Stimulated activated CD4-positive, alpha-beta T cell treated with anti-CD3 and anti-CD28 coated beads, Interleukin-12 subunit alpha, Interleukin-12 subunit beta, amount 100 ng/mL, for 24 hours (primary cell): ENCODE measurements around the gene GMPR.
A peak's percentile ranks its signal among the peaks of the same experiment; 100 is the strongest.

Experiments
- DNase-seq, 2 experiments: peaks; one replicate each; pipeline ENCODE4 v3.0.0-alpha.2; 2020; ENCODE audit warnings: low read depth in 2 of 2

Gene GMPR

DNA sequence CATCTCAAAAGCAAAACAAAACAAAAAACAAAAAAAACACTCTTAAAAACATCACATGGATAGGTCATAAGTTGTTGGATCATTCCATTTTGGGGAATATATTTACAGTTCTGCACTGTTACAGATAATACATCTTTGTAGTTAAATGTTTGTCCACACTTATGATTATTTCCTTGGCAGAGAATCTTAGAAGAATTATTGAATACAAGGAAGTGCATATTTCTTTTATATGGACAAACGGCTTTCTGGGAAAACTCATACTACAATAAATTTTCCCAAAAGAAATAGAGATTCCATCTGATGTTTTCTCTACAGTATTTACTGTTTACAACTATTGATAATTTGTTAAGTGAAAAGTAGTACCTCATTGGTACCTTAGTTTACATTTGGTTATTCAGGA lies 33.8 kb downstream of the GMPR start:
- no peak for DNase-seq

- no peak for DNase-seq
These were observed 34.9 kb downstream of the GMPR start for GRCh38 chr6:16273256-16273655.

- no peak for DNase-seq
These were observed 36.1 kb downstream of the GMPR start for GRCh38 chr6:16274483-16274882.

- DNase-seq = no peak
These were observed 36.6 kb downstream of the GMPR start for GRCh38 chr6:16274885-16275589.

DNA sequence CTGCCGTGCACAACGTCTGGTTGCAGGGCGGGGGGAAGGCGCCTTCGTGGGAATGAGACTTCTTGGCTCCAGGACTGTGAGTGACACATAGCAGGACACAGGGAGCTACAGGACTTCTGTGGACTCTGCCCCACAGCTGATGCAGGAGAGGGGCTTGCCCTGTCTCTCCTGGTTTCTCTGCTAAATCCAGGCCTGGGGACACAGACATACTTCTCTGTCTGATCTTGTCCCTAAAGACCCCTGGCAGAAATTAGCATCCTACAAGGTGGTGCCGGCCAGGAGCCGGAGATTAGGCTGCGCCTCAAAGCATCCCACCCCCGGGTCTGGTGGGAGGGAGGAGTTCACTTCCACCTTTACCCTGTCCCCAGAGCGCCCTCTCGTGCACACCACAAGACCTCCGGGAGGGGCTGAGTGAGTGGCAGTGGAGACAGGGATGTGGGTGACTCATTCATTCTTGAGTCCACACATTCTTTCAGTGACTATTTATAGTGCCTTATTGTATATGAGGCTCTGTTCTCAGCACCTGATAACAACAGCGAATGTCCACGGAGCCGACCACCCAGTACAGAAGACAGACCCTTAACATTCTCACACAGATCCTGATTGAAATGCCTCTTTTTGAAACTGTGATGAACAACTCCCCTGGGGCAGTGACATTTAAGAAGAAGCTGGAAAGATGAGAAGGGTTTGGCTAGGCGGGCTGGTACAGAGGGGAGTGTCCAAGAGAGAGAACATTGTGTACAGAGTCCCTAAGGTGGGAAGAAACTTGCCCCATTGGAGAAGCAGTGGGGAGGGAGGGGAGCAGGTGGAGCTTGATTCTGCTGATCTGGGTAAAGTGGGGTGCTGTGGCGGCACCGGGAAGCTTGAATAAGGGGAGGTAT lies 39.0 kb downstream of the GMPR start:
- no peak for DNase-seq

GRCh38 chr6:16278048-16278724 lies 39.8 kb downstream of the GMPR start:
- DNase-seq = no peak

- DNase-seq = no peak
These were observed 40.4 kb downstream of the GMPR start for GRCh38 chr6:16278750-16279149.

GRCh38 chr6:16279243-16279642 lies 40.9 kb downstream of the GMPR start:
- no peak for DNase-seq

GRCh38 chr6:16282370-16282769 lies 44.0 kb downstream of the GMPR start:
- DNase-seq = no peak

DNA sequence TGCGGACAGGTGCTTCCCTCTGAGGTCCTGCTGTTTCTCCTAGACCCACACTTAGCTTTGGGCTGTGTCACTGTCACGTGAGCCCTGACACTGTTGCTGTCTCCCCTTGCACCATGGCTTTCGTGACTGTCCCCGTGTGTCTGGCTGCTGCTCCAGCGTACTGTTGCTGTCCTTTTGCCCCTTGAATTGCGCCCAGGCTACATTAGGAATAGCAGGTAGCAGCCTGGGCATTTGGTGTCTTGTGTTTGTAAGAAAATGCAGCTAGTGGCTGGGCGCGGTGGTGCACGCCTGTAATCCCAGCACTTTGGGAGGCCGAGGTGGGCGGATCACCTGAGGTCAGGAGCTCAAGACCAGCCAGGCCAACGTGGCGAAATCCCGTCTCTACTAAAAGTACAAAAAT lies 46.1 kb downstream of the GMPR start:
- DNase-seq = no peak

DNA sequence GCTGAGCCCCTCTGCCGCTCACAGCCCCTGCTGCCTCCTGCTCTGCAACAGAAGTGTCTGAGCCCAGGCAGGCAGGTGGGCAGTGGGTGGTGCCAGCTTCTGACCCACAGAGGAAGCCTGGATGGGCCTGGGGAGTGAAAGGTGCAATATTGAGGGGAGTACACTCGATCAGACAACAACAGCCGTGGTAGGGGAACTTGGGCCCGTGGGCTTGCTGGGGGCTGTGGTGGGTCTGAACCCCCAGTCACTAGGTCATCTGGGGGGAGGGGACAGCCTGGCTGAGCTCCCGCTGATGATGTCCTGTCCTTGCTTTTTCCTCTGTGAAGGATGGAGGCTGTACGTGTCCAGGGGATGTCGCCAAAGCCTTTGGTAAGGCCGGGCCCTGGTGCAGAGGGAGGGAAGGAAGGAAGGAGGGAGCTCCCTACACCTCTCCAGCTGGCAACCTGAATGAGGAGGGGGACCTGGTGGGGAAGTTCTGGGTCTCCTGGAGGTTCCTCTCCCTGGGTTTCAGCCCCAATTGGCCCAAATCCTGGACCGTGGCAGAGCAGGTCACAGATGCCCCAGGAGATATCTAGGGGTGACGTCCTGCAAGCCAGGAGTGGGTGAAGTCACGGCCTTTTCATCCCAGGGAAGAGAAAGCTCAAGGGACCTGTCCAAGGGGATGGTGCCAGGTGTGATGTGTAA lies 47.2 kb downstream of the GMPR start:
- DNase-seq = no peak

- peak in 1 of 2 experiments; percentile 19 for DNase-seq
These were observed 47.8 kb downstream of the GMPR start for GRCh38 chr6:16286151-16286522.

DNA sequence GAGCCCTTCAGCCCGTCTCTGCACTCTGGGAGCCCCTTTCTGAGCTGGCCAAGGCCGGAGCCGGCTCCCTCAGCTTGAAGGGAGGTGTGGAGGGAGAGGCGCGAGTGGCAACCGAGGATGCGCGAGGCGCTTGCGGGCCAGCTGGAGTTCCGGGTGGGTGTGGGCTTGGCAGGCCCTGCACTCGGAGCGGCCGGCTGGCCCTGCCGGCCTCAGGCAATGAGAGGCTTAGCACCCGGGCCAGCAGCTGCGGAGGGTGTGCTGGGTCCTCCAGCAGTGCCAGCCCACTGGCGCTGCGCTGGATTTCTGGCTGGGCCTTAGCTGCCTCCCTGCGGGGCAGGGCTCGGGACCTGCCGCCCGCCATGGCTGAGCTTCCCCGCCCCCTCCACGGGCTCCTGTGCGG lies 49.8 kb downstream of the GMPR start:
- no peak for DNase-seq

- DNase-seq = no peak
These were observed 53.4 kb downstream of the GMPR start for GRCh38 chr6:16291739-16292138.

GRCh38 chr6:16292432-16292831 lies 54.0 kb downstream of the GMPR start:
- no peak for DNase-seq

GRCh38 chr6:16292942-16293341 lies 54.6 kb downstream of the GMPR start:
- DNase-seq = no peak

DNA sequence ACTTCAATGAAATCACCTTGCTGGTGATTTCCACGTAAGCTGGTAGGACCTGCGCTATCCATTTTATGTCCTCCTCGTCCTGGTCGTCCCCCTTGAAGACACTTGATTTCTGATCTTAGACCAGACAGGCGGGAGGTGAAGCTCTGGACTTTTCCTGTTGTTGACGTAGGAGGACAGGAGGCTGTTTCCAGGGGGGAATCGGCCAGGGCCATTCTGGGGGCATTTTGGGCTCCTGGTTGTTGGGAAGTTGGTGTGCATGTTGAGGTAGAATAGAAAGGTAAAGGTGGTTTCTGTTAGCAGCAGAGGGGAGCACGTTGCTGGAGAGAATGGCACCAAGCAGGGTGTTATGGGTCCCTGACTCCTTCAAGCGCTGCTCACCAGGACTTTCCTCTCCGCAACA lies 56.0 kb downstream of the GMPR start:
- DNase-seq = no peak

DNA sequence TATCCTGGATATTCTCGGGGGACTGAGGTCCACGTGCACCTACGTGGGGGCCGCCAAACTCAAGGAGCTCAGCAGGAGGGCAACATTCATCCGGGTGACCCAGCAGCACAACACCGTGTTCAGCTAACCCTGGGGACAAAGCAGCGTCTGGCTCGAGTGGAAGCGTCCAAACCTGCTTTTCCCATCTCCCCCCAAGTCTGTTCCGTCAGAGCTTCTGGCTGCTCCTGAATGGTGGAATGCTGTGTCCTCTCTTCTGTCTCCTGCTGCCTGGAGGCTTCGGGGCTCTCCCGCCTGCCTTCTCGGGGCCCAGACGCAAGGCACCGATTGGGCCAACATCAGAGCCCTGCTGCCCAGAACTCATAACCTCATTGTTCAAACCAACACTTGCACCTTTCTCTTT lies 56.7 kb downstream of the GMPR start:
- DNase-seq = no peak

DNA sequence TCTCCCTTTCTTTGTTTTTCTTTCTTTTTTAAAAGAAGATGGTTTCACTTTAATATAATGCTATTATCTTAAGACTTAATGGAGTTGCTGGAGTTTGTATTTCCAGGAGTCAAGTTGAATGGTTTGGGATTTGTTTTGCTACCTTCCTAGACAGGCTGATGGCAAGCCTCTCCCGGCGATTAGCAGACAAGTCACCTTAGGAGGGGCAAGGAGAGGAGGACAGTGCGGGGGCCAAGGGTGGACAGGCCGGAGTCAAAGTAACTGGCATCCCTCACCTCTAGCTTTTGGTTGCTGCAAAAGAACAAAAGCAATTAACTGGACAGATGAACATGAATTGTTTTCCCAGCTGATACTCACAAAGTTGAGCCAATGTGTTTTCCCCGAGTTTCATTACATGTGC lies 57.1 kb downstream of the GMPR start:
- no peak for DNase-seq

DNA sequence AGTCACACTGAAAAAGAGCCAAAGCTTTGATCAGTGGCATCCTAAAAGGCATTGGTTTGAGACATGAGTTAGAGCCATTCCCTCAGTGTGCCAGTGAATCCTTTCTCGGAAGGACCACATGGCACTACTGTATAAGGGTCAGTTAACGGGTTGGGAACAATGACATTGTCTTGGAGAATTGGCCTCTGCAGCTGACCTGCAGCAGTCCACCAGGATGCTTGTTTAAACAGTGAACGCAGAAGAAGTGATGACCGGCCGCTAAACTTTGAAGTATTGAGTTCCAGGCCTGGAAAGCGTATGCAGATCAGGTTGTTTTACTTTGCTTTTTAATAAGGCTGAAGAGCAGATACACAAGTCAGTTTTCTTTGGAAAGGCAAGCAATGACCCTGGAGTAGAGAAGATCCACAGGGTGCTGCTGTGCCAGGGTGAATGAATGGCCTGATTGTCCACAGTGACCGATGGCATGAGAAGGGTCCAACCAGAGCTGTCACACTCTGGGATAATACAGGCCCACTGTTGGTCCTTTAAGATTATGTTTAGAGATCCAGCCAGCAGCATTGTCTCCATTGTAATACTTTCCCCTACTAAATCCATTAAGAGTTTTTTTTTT lies 57.8 kb downstream of the GMPR start:
- no peak for DNase-seq

GRCh38 chr6:16299861-16300260 lies 61.5 kb downstream of the GMPR start:
- no peak for DNase-seq

- DNase-seq = no peak
These were observed 63.1 kb downstream of the GMPR start for GRCh38 chr6:16301511-16301910.
